HEK293 (cell line): Measurements from ENCODE around the gene PLEKHG5.
A peak's percentile ranks its signal among the peaks of the same experiment; 100 is the strongest.

ENCODE experiments used
- CTCF ChIA-PET: fragments of 350-600 bp; formaldehyde crosslinking; extraction: SDS; loops from one replicate; lab custom pipeline; 2021; ENCODE audit warnings: antibody characterized with exemption; lab: Yijun Ruan, JAX
- POLR2A ChIA-PET: fragments of 300-600 bp; formaldehyde crosslinking; extraction: SDS; loops from one replicate; lab custom pipeline; 2020; ENCODE audit warnings: antibody characterized with exemption, inconsistent platforms; lab: Yijun Ruan, JAX
- H3K27ac ChIP-seq: fragments of 200-500 bp; sonication (Bioruptor generic); 2 replicates; pipeline ENCODE4 v1.5.1; 2014; ENCODE audit warnings: low read depth, low read length, control low read depth, inconsistent platforms; ENCODE audit errors: extremely low read depth
- H3K36me3 ChIP-seq, 2 experiments: fragments of 200-500 bp in 1 of 2; sonication (Bioruptor generic) in 1 of 2; 1 replicate in 1 of 2; 2 replicates in 1 of 2; pipeline ENCODE4 v1.5.1; 2014 to 2017; ENCODE audit warnings: inconsistent platforms in 2 of 2, low read length in 2 of 2; ENCODE audit not compliant: control insufficient read depth in 2 of 2, insufficient read depth in 1 of 2
- H3K4me1 ChIP-seq: fragments of 200-500 bp; sonication (Bioruptor generic); 2 replicates; pipeline ENCODE4 v1.5.1; 2014; ENCODE audit warnings: mild to moderate bottlenecking, low read length, inconsistent platforms; ENCODE audit not compliant: control insufficient read depth, insufficient read depth
- H3K4me3 ChIP-seq: 2 replicates; pipeline ENCODE4 v1.5.1; 2011; ENCODE audit warnings: low read depth, mild to moderate bottlenecking, control low read depth, low read length, moderate library complexity
- H3K9me3 ChIP-seq: fragments of 200-500 bp; sonication (Bioruptor generic); 2 replicates; pipeline ENCODE4 v1.5.1; 2014; ENCODE audit warnings: low read depth, low read length, inconsistent platforms; ENCODE audit not compliant: control insufficient read depth, insufficient read depth
- GLI4 ChIP-seq: fragments of 450-650 bp; formaldehyde crosslinking; IDR thresholded peaks from 2 replicates; pipeline ENCODE4 v1.5.1; 2016; ENCODE audit warnings: missing biosample characterization, missing genetic modification characterization
- KLF1 ChIP-seq: fragments of 450-650 bp; formaldehyde crosslinking; IDR thresholded peaks from 2 replicates; pipeline ENCODE4 v1.5.1; 2016; ENCODE audit warnings: missing biosample characterization, missing genetic modification characterization
- KLF10 ChIP-seq: fragments of 450-650 bp; IDR thresholded peaks from 2 replicates; pipeline ENCODE4 v1.5.1; 2018; ENCODE audit warnings: missing biosample characterization, mild to moderate bottlenecking, missing genetic modification characterization
- KLF9 ChIP-seq: fragments of 450-650 bp; formaldehyde crosslinking; IDR thresholded peaks from 2 replicates; pipeline ENCODE4 v1.5.1; 2016; ENCODE audit warnings: missing biosample characterization, missing genetic modification characterization, low read depth
- SP3 ChIP-seq: fragments of 450-650 bp; formaldehyde crosslinking; IDR thresholded peaks from 2 replicates; pipeline ENCODE4 v1.5.1; 2016; ENCODE audit warnings: missing biosample characterization, missing genetic modification characterization
- ZBTB17 ChIP-seq: fragments of 450-650 bp; formaldehyde crosslinking; IDR thresholded peaks from 2 replicates; pipeline ENCODE4 v1.5.1; 2016; ENCODE audit warnings: missing biosample characterization, missing genetic modification characterization
- ZIC2 ChIP-seq: fragments of 450-650 bp; formaldehyde crosslinking; IDR thresholded peaks from 2 replicates; pipeline ENCODE4 v1.5.1; 2016; ENCODE audit warnings: missing biosample characterization, missing genetic modification characterization
- ZNF138 ChIP-seq: fragments of 450-650 bp; formaldehyde crosslinking; IDR thresholded peaks from 2 replicates; pipeline ENCODE4 v1.5.1; 2016; ENCODE audit warnings: missing biosample characterization, missing genetic modification characterization, borderline replicate concordance
- ZNF24 ChIP-seq: fragments of 450-650 bp; formaldehyde crosslinking; IDR thresholded peaks from 2 replicates; pipeline ENCODE4 v1.5.1; 2016; ENCODE audit warnings: missing biosample characterization, missing genetic modification characterization
- ZNF324 ChIP-seq: fragments of 450-650 bp; formaldehyde crosslinking; IDR thresholded peaks from 2 replicates; pipeline ENCODE4 v1.5.1; 2016; ENCODE audit warnings: missing biosample characterization, missing genetic modification characterization
- ZNF341 ChIP-seq: fragments of 450-650 bp; formaldehyde crosslinking; IDR thresholded peaks from 2 replicates; pipeline ENCODE4; 2016; ENCODE audit warnings: low read depth, missing biosample characterization, missing genetic modification characterization
- ZNF37A ChIP-seq: fragments of 450-650 bp; IDR thresholded peaks from 2 replicates; pipeline ENCODE4 v1.5.1; 2018; ENCODE audit warnings: missing biosample characterization, missing genetic modification characterization
- ZNF626 ChIP-seq: fragments of 450-650 bp; sonication (Bioruptor Pico); formaldehyde crosslinking; IDR thresholded peaks from 2 replicates; pipeline ENCODE4 v1.5.1; 2018; ENCODE audit warnings: missing biosample characterization, missing genetic modification characterization, inconsistent platforms
- ZNF629 ChIP-seq: fragments of 450-650 bp; formaldehyde crosslinking; IDR thresholded peaks from 2 replicates; pipeline ENCODE4 v1.5.1; 2017; ENCODE audit warnings: missing biosample characterization, missing genetic modification characterization
- ZNF701 ChIP-seq: fragments of 450-650 bp; formaldehyde crosslinking; IDR thresholded peaks from 2 replicates; pipeline ENCODE4 v1.5.1; 2016; ENCODE audit warnings: missing biosample characterization, missing genetic modification characterization
- ZNF830 ChIP-seq: fragments of 450-650 bp; IDR thresholded peaks from 2 replicates; pipeline ENCODE4 v1.5.0; 2018; ENCODE audit warnings: missing biosample characterization, missing genetic modification characterization, low read depth, mild to moderate bottlenecking, moderate library complexity
- TF ChIP-seq, protein P1 (sequence below): fragments of 450-650 bp; formaldehyde crosslinking; IDR thresholded peaks from 2 replicates; pipeline ENCODE4 v1.5.1; 2016; ENCODE audit warnings: missing biosample characterization, missing genetic modification characterization
- TF ChIP-seq, protein P2 (sequence below): fragments of 450-650 bp; formaldehyde crosslinking; IDR thresholded peaks from 2 replicates; pipeline ENCODE4 v1.5.1; 2016; ENCODE audit warnings: missing biosample characterization, missing genetic modification characterization
- TF ChIP-seq, protein P3 (sequence below): fragments of 450-650 bp; formaldehyde crosslinking; IDR thresholded peaks from 2 replicates; pipeline ENCODE4 v1.5.1; 2016; ENCODE audit warnings: missing biosample characterization, missing genetic modification characterization
- TF ChIP-seq, protein P4 (sequence below): fragments of 450-650 bp; formaldehyde crosslinking; IDR thresholded peaks from 2 replicates; pipeline ENCODE4 v1.5.1; 2016; ENCODE audit warnings: missing biosample characterization, missing genetic modification characterization
- TF ChIP-seq, protein P5 (sequence below): fragments of 450-650 bp; formaldehyde crosslinking; IDR thresholded peaks from 2 replicates; pipeline ENCODE4 v1.5.1; 2016; ENCODE audit warnings: missing biosample characterization, missing genetic modification characterization

PLEKHG5 gene, protein sequence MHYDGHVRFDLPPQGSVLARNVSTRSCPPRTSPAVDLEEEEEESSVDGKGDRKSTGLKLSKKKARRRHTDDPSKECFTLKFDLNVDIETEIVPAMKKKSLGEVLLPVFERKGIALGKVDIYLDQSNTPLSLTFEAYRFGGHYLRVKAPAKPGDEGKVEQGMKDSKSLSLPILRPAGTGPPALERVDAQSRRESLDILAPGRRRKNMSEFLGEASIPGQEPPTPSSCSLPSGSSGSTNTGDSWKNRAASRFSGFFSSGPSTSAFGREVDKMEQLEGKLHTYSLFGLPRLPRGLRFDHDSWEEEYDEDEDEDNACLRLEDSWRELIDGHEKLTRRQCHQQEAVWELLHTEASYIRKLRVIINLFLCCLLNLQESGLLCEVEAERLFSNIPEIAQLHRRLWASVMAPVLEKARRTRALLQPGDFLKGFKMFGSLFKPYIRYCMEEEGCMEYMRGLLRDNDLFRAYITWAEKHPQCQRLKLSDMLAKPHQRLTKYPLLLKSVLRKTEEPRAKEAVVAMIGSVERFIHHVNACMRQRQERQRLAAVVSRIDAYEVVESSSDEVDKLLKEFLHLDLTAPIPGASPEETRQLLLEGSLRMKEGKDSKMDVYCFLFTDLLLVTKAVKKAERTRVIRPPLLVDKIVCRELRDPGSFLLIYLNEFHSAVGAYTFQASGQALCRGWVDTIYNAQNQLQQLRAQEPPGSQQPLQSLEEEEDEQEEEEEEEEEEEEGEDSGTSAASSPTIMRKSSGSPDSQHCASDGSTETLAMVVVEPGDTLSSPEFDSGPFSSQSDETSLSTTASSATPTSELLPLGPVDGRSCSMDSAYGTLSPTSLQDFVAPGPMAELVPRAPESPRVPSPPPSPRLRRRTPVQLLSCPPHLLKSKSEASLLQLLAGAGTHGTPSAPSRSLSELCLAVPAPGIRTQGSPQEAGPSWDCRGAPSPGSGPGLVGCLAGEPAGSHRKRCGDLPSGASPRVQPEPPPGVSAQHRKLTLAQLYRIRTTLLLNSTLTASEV

DNA sequence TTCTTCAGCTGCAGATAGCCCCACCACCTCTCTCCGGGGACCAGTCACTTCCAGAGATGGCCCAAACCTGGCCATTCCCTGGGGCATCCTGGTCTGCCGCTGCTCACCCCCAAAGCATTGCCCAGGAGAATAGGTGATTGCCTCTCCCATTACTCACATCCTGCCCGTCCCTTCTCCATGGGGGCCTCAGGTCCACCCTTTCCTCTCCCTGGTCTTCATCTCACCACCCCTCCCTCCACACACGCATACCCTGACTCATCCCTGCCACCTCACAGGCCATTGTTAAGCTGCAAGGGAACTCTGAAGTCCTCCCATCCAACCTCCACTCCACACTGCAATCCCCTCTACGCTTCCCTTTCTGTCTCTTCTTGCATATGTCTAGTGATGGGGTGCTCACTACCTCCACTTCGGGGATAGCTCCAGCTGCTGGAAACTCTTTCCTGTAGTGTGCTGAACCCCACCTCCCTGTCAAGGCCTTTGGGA lies at the start of gene PLEKHG5:
Gene PLEKHG5 (minus strand): TSS at position 188 of the 483 bp plus-strand sequence. CDS start 14,096 bp downstream, outside the sequence.
- Histone ChIP-seq H3K9me3 (no peaks in the 10 kb centered on the region), H3K4me1 (no peaks in the 10 kb centered on the region), H3K27ac (peak within 1 kb of the TSS; percentile 67; the same call in 1 of the 2 replicates), H3K4me3 (peak within 1 kb of the TSS; percentile 72), H3K36me3 (peaks cover 0 to 3% of the 10 kb centered on the region in 2 experiments; a peak in 1 of 3 replicates)
- POLR2A ChIA-PET: interaction anchor here (0.8 to 1.4 kb wide), 2 partner anchors 8 to 10 kb away, joined by 3 to 4 read pairs; no protein-coding TSS in a partner anchor
- CTCF ChIA-PET: interaction anchor here (0.8 to 3.6 kb wide), 8 partner anchors 8 to 294 kb away, joined by 3 to 40 read pairs (median 4); partner anchors contain the start of gene CAMTA1
- TF ChIP-seq KLF1: peak; percentile 94
- TF ChIP-seq, protein P1, sequence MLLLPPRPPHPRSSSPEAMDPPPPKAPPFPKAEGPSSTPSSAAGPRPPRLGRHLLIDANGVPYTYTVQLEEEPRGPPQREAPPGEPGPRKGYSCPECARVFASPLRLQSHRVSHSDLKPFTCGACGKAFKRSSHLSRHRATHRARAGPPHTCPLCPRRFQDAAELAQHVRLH (tag by site-specific recombination): peak; percentile 79
- no peak for TF ChIP-seq ZNF701 (tag by site-specific recombination)
- TF ChIP-seq ZNF341: no peak
- no peak for TF ChIP-seq KLF10 (tag by site-specific recombination)
- TF ChIP-seq, protein P2, sequence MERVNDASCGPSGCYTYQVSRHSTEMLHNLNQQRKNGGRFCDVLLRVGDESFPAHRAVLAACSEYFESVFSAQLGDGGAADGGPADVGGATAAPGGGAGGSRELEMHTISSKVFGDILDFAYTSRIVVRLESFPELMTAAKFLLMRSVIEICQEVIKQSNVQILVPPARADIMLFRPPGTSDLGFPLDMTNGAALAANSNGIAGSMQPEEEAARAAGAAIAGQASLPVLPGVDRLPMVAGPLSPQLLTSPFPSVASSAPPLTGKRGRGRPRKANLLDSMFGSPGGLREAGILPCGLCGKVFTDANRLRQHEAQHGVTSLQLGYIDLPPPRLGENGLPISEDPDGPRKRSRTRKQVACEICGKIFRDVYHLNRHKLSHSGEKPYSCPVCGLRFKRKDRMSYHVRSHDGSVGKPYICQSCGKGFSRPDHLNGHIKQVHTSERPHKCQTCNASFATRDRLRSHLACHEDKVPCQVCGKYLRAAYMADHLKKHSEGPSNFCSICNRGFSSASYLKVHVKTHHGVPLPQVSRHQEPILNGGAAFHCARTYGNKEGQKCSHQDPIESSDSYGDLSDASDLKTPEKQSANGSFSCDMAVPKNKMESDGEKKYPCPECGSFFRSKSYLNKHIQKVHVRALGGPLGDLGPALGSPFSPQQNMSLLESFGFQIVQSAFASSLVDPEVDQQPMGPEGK (tag by site-specific recombination): peak; percentile 98
- TF ChIP-seq, protein P3, sequence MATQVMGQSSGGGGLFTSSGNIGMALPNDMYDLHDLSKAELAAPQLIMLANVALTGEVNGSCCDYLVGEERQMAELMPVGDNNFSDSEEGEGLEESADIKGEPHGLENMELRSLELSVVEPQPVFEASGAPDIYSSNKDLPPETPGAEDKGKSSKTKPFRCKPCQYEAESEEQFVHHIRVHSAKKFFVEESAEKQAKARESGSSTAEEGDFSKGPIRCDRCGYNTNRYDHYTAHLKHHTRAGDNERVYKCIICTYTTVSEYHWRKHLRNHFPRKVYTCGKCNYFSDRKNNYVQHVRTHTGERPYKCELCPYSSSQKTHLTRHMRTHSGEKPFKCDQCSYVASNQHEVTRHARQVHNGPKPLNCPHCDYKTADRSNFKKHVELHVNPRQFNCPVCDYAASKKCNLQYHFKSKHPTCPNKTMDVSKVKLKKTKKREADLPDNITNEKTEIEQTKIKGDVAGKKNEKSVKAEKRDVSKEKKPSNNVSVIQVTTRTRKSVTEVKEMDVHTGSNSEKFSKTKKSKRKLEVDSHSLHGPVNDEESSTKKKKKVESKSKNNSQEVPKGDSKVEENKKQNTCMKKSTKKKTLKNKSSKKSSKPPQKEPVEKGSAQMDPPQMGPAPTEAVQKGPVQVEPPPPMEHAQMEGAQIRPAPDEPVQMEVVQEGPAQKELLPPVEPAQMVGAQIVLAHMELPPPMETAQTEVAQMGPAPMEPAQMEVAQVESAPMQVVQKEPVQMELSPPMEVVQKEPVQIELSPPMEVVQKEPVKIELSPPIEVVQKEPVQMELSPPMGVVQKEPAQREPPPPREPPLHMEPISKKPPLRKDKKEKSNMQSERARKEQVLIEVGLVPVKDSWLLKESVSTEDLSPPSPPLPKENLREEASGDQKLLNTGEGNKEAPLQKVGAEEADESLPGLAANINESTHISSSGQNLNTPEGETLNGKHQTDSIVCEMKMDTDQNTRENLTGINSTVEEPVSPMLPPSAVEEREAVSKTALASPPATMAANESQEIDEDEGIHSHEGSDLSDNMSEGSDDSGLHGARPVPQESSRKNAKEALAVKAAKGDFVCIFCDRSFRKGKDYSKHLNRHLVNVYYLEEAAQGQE: no peak
- TF ChIP-seq ZIC2 (tag by site-specific recombination): peak; percentile 60
- TF ChIP-seq ZNF629 (tag by site-specific recombination): peak; percentile 39; the same call in 1 of the 2 replicates
- no peak for TF ChIP-seq ZNF138
- peak; percentile 73 for TF ChIP-seq ZBTB17
- TF ChIP-seq GLI4: no peak
- TF ChIP-seq ZNF626: no peak
- TF ChIP-seq, protein P4, sequence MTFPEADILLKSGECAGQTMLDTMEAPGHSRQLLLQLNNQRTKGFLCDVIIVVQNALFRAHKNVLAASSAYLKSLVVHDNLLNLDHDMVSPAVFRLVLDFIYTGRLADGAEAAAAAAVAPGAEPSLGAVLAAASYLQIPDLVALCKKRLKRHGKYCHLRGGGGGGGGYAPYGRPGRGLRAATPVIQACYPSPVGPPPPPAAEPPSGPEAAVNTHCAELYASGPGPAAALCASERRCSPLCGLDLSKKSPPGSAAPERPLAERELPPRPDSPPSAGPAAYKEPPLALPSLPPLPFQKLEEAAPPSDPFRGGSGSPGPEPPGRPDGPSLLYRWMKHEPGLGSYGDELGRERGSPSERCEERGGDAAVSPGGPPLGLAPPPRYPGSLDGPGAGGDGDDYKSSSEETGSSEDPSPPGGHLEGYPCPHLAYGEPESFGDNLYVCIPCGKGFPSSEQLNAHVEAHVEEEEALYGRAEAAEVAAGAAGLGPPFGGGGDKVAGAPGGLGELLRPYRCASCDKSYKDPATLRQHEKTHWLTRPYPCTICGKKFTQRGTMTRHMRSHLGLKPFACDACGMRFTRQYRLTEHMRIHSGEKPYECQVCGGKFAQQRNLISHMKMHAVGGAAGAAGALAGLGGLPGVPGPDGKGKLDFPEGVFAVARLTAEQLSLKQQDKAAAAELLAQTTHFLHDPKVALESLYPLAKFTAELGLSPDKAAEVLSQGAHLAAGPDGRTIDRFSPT (tag by site-specific recombination): peak; percentile 94
- no peak for TF ChIP-seq ZNF830 (tag by site-specific recombination)
- TF ChIP-seq KLF9: peak; percentile 24; the same call in 1 of the 2 replicates
- no peak for TF ChIP-seq ZNF37A
- 0 out of 2 replicates have a peak, but pooled peaks have one; percentile 54 for TF ChIP-seq ZNF324 (tag by site-specific recombination)
- peak; percentile 64; the same call in 1 of the 2 replicates for TF ChIP-seq ZNF24
- TF ChIP-seq, protein P5, sequence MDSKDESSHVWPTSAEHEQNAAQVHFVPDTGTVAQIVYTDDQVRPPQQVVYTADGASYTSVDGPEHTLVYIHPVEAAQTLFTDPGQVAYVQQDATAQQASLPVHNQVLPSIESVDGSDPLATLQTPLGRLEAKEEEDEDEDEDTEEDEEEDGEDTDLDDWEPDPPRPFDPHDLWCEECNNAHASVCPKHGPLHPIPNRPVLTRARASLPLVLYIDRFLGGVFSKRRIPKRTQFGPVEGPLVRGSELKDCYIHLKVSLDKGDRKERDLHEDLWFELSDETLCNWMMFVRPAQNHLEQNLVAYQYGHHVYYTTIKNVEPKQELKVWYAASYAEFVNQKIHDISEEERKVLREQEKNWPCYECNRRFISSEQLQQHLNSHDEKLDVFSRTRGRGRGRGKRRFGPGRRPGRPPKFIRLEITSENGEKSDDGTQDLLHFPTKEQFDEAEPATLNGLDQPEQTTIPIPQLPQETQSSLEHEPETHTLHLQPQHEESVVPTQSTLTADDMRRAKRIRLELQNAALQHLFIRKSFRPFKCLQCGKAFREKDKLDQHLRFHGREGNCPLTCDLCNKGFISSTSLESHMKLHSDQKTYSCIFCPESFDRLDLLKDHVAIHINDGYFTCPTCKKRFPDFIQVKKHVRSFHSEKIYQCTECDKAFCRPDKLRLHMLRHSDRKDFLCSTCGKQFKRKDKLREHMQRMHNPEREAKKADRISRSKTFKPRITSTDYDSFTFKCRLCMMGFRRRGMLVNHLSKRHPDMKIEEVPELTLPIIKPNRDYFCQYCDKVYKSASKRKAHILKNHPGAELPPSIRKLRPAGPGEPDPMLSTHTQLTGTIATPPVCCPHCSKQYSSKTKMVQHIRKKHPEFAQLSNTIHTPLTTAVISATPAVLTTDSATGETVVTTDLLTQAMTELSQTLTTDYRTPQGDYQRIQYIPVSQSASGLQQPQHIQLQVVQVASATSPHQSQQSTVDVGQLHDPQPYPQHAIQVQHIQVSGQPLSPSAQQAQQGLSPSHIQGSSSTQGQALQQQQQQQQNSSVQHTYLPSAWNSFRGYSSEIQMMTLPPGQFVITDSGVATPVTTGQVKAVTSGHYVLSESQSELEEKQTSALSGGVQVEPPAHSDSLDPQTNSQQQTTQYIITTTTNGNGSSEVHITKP (tag by site-specific recombination): peak; percentile 50
- TF ChIP-seq SP3: peak; percentile 32
